ENCODE measurements around the gene LAMA3.

- TF ChIP-seq EGR1 (IDR thresholded peaks at IDR 0.05; ENCODE audit: low read depth) (no peak), CTCF (IDR thresholded peaks at IDR 0.05 in 2 of 3, conservative IDR thresholded peaks at IDR 0.05 in 1 of 3; ENCODE audit: borderline replicate concordance in 1 of 3, insufficient read depth in 1 of 3, low read depth in 2 of 3, low read length in 2 of 3) (no peak), POLR2A (IDR thresholded peaks at IDR 0.05; ENCODE audit: borderline replicate concordance, extremely low read depth, insufficient read depth, insufficient read length) (no peak), RAD21 (IDR thresholded peaks at IDR 0.05; ENCODE audit: low read depth) (no peak)
Measured at GRCh38 chr18:23853448-23854195, 164.4 kb downstream of the LAMA3 start.

All from HCT116 (cell line).